CD4-positive, alpha-beta T cell treated with Interleukin-10 for 1 hour (primary cell): Measurements from ENCODE around the gene ATP2B1.

Experiments used
- DNase-seq: peaks from one replicate; pipeline ENCODE4 v3.0.0-alpha.2; 2020

The ATP2B1 gene

GRCh38 chr12:89574736-89575208 is 133.9 kb downstream of the ATP2B1 start:
- no peak for DNase-seq

GRCh38 chr12:89573051-89573810 is 135.4 kb downstream of the ATP2B1 start:
- no peak for DNase-seq

- no peak for DNase-seq
These were observed 137.0 kb downstream of the ATP2B1 start for GRCh38 chr12:89571491-89572195.

GRCh38 chr12:89568484-89568883 is 140.2 kb downstream of the ATP2B1 start:
- no peak for DNase-seq

GRCh38 chr12:89567691-89568239 is 140.9 kb downstream of the ATP2B1 start:
- DNase-seq = no peak

GRCh38 chr12:89566615-89567014 is 142.0 kb downstream of the ATP2B1 start:
- DNase-seq = no peak

GRCh38 chr12:89565002-89565401 is 143.6 kb downstream of the ATP2B1 start:
- DNase-seq = no peak

- no peak for DNase-seq
These were observed 148.9 kb downstream of the ATP2B1 start for GRCh38 chr12:89559753-89560152.

- no peak for DNase-seq
These were observed 151.7 kb downstream of the ATP2B1 start for GRCh38 chr12:89556976-89557375.

- DNase-seq = no peak
These were observed 156.3 kb downstream of the ATP2B1 start for GRCh38 chr12:89552376-89552775.

- no peak for DNase-seq
These were observed 156.9 kb downstream of the ATP2B1 start for GRCh38 chr12:89551747-89552146.

GRCh38 chr12:89547101-89547500 is 161.5 kb downstream of the ATP2B1 start:
- no peak for DNase-seq

- DNase-seq = no peak
These were observed 162.5 kb downstream of the ATP2B1 start for GRCh38 chr12:89546151-89546550.

- no peak for DNase-seq
These were observed 163.9 kb downstream of the ATP2B1 start for GRCh38 chr12:89544681-89545184.

GRCh38 chr12:89544022-89544421 is 164.6 kb downstream of the ATP2B1 start:
- no peak for DNase-seq

- peak; percentile 74 for DNase-seq
These were observed 165.6 kb downstream of the ATP2B1 start for GRCh38 chr12:89542912-89543592.

- DNase-seq = no peak
These were observed 166.4 kb downstream of the ATP2B1 start for GRCh38 chr12:89542236-89542635.

GRCh38 chr12:89540586-89540985 is 168.1 kb downstream of the ATP2B1 start:
- no peak for DNase-seq

- DNase-seq = no peak
These were observed 169.0 kb downstream of the ATP2B1 start for GRCh38 chr12:89539426-89540223.

- no peak for DNase-seq
These were observed 169.7 kb downstream of the ATP2B1 start for GRCh38 chr12:89538897-89539296.
